ENCODE data around the gene EGFL8. TPM values are rescaled to one million over a fixed set of nuclear protein-coding genes. Genes with fewer than 3 reads are reported as not detected.

Gene EGFL8
- total and polyA plus RNA-seq, 9 of the 15 experiments (the other 6 are each of a cell fraction or from before 2014, with no cell fraction given), result 2.2 to 47.4 (median 14.2) TPM

DNA sequence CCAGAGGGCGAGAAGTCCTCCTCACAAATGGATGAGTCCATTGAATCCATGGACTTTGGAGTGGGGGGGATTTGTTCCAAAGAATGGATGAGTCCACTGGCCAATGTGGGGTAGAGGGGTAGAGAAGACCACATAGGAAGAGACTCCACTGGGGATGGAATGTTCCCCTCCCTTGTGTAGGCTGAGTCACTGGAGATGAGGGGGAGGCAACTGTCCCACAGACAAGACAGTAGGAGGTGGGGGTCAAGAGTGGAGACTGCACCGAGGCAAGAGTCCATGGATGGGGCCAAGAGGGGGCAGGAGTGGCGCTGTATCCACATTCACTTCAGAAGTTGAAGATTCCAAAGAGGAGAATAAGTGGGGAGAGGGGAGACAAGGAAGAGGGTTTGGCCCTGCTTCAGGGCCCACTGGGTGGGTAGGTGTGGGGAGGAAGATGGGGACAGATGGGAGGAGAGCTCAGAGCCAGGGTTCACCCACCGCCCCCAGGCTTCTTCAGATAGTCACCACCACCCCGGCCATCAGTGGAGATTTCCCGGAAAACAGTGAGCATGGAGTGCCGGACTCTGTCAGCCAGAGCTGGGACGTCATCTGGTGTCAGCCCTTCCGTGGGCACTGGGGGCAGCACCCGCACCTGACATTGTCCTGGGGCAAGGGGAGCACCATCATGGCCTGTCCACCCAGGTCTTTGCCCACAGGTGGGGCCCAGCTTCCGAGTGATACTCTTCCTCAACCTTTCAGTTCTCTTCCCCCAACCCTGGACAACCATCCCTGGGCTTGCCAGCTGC is 4.6 kb downstream of the EGFL8 start (continued):
- TF ChIP-seq, protein P1, sequence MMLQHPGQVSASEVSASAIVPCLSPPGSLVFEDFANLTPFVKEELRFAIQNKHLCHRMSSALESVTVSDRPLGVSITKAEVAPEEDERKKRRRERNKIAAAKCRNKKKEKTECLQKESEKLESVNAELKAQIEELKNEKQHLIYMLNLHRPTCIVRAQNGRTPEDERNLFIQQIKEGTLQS (IDR thresholded peaks at IDR 0.05), result peak; percentile 75
- TF ChIP-seq, protein P1 (CRISPR knock-in tag; conservative IDR thresholded peaks at IDR 0.05), result no peak
- TF ChIP-seq NELFE (IDR thresholded peaks at IDR 0.05; ENCODE audit: insufficient read depth, insufficient read length) (no peak), NFYB (IDR thresholded peaks at IDR 0.05; ENCODE audit: extremely low read depth, insufficient read length) (no peak), HNRNPUL1 (IDR thresholded peaks at IDR 0.05; ENCODE audit: low read length) (no peak), MAFF (IDR thresholded peaks at IDR 0.05; ENCODE audit: low read length) (no peak), FOXA3 (CRISPR knock-in tag; conservative IDR thresholded peaks at IDR 0.05 in 1 of 2, IDR thresholded peaks at IDR 0.05 in 1 of 2) (no peak), DPF2 (IDR thresholded peaks at IDR 0.05) (peak; percentile 81), DMBX1 (CRISPR knock-in tag; IDR thresholded peaks at IDR 0.05; ENCODE audit: borderline replicate concordance) (0 out of 2 replicates have a peak, but pooled peaks have one; percentile 16), ZNF347 (CRISPR knock-in tag; IDR thresholded peaks at IDR 0.05; ENCODE audit: low read depth) (0 out of 2 replicates have a peak, but pooled peaks have one; percentile 18), HDAC3 (IDR thresholded peaks at IDR 0.05; ENCODE audit: borderline replicate concordance, partially characterized antibody) (no peak), SAFB2 (IDR thresholded peaks at IDR 0.05; ENCODE audit: borderline replicate concordance, low read depth, low read length, severe bottlenecking) (no peak), NFE2 (IDR thresholded peaks at IDR 0.05; ENCODE audit: low read depth) (peak; percentile 82)
- TF ChIP-seq, protein P2, sequence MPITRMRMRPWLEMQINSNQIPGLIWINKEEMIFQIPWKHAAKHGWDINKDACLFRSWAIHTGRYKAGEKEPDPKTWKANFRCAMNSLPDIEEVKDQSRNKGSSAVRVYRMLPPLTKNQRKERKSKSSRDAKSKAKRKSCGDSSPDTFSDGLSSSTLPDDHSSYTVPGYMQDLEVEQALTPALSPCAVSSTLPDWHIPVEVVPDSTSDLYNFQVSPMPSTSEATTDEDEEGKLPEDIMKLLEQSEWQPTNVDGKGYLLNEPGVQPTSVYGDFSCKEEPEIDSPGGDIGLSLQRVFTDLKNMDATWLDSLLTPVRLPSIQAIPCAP (CRISPR knock-in tag; IDR thresholded peaks at IDR 0.05; ENCODE audit: borderline replicate concordance), result no peak
- TF ChIP-seq, protein P3, sequence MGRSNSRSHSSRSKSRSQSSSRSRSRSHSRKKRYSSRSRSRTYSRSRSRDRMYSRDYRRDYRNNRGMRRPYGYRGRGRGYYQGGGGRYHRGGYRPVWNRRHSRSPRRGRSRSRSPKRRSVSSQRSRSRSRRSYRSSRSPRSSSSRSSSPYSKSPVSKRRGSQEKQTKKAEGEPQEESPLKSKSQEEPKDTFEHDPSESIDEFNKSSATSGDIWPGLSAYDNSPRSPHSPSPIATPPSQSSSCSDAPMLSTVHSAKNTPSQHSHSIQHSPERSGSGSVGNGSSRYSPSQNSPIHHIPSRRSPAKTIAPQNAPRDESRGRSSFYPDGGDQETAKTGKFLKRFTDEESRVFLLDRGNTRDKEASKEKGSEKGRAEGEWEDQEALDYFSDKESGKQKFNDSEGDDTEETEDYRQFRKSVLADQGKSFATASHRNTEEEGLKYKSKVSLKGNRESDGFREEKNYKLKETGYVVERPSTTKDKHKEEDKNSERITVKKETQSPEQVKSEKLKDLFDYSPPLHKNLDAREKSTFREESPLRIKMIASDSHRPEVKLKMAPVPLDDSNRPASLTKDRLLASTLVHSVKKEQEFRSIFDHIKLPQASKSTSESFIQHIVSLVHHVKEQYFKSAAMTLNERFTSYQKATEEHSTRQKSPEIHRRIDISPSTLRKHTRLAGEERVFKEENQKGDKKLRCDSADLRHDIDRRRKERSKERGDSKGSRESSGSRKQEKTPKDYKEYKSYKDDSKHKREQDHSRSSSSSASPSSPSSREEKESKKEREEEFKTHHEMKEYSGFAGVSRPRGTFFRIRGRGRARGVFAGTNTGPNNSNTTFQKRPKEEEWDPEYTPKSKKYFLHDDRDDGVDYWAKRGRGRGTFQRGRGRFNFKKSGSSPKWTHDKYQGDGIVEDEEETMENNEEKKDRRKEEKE (IDR thresholded peaks at IDR 0.05; ENCODE audit: borderline replicate concordance in 1 of 2, control insufficient read depth in 1 of 2, low read depth in 2 of 2, low read length in 1 of 2), result 0 out of 4 replicates have a peak, but pooled peaks of 1 of the 2 experiments have one; percentile 70
- TF ChIP-seq, protein P4, sequence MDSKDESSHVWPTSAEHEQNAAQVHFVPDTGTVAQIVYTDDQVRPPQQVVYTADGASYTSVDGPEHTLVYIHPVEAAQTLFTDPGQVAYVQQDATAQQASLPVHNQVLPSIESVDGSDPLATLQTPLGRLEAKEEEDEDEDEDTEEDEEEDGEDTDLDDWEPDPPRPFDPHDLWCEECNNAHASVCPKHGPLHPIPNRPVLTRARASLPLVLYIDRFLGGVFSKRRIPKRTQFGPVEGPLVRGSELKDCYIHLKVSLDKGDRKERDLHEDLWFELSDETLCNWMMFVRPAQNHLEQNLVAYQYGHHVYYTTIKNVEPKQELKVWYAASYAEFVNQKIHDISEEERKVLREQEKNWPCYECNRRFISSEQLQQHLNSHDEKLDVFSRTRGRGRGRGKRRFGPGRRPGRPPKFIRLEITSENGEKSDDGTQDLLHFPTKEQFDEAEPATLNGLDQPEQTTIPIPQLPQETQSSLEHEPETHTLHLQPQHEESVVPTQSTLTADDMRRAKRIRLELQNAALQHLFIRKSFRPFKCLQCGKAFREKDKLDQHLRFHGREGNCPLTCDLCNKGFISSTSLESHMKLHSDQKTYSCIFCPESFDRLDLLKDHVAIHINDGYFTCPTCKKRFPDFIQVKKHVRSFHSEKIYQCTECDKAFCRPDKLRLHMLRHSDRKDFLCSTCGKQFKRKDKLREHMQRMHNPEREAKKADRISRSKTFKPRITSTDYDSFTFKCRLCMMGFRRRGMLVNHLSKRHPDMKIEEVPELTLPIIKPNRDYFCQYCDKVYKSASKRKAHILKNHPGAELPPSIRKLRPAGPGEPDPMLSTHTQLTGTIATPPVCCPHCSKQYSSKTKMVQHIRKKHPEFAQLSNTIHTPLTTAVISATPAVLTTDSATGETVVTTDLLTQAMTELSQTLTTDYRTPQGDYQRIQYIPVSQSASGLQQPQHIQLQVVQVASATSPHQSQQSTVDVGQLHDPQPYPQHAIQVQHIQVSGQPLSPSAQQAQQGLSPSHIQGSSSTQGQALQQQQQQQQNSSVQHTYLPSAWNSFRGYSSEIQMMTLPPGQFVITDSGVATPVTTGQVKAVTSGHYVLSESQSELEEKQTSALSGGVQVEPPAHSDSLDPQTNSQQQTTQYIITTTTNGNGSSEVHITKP (IDR thresholded peaks at IDR 0.05; ENCODE audit: partially characterized antibody), result peak; percentile 97

Data from K562 (cell line).